ENCODE results near the gene ATRN.

GRCh38 chr20:3454831-3455230, 16.0 kb upstream of the ATRN start:
- TF ChIP-seq CTCF (conservative IDR thresholded peaks at IDR 0.05 in 1 of 2, IDR thresholded peaks at IDR 0.05 in 1 of 2; ENCODE audit: extremely low read depth in 1 of 2, insufficient read depth in 1 of 2, low read depth in 1 of 2, low read length in 2 of 2) (no peak), EZH2 (IDR thresholded peaks at IDR 0.05; ENCODE audit: borderline replicate concordance, low read length) (no peak)
